ENCODE results near the gene EXOC6.

Gene EXOC6

DNA sequence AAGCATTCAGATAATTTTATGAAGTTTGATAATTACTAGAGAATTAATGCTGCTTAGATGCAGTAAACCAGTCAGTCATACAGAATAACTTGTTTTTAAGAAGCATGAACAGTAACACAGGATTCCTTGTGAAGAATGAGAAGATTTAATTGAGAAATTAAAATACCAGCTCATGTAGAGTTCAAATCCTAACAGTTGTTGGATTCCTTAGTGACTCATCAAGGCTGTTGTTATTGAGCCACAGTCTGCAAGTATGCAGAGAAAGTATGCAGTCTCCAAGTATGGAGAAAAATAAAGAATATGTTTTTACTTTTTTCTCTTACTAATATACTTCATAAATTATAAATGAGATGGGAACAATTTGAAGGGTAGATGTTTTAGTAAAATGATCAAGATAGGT, 182.1 kb downstream of the EXOC6 start:
- no peak for DNase-seq

DNA sequence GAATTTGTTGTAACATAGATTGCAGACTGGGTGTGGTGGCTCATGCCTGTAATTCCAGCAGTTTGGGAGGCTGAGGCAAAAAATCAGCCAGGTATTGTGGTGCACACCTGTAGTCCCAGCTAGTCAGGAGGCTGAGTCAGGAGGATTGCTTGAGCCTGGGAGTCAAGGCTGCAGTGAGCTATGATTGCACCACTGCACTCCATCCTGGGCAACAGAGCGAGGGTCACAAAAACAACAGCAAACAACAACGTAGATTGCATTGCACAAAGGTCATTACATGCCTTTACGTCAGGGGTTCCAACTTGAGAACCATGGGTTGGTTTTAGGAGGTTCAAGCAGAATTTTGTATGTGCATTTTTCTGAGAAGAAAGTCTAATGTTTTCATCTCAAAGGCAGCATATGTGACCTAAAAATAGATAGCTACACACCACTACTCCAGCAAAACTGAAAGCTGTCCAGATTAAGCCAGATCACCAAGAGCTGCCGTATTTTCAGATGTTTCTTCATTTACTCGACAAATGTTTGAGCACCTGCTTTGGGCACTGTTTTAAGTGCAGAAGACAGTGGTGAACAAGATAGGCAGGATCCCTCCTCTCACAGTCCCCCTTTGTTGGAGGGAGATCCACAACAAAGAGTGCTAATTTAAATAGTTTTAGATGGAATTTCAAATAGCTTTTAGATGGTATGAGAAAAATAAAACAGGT, 183.9 kb downstream of the EXOC6 start:
- DNase-seq, result no peak

DNA sequence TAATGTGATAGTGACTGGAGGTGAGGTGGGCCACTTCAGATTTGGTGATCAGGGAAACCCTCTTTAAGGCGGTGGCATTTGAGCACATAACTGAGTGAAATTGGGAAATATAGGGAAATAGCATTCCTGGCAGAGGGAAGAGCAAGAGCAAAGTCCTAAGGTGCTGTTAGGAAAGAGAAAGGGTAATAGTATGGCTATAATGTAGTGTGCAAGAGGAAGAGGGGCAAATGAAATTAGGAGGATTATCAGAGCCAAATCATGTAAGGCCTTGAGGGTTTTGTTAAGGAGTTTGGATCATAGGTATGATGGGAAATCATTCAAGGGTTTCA, 184.5 kb downstream of the EXOC6 start:
- DNase-seq, result no peak

DNA sequence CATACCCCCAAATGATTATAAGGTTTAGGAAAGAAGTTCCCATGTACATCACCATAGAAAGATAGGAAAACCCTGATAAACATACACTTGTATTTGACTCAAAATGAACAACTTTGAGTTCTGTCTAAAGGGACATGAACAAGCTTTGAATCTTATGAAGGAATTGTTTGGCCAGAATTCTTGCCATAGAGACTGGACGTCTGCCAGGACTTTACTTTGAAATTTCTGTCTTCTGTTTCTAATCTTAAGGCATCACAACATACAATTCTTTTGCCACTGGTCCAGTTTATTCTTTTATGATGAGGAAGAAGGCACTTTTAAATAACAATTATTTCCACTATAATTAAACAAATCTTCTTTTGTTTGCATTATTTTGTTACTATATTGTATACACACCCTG, 186.1 kb downstream of the EXOC6 start:
- DNase-seq, result no peak

DNA sequence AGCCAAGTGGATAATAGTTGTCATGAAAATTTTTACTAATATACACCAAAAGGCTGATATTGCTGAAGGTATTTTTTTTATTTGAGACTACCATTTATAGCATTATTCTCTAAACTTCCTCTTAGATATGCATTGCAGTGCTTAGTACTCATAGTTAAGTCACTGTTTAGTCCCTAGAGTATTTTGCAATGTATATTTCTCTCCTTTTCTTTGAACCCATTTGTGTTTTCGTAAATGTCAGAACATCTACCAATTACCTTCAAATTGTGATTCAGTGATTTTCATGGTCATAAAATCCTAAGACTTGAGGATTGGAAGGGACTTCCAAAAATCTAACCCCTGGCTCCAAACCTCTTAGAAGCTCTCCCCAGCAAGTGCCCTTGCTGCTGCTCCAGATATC, 190.8 kb downstream of the EXOC6 start:
- DNase-seq, result no peak

DNA sequence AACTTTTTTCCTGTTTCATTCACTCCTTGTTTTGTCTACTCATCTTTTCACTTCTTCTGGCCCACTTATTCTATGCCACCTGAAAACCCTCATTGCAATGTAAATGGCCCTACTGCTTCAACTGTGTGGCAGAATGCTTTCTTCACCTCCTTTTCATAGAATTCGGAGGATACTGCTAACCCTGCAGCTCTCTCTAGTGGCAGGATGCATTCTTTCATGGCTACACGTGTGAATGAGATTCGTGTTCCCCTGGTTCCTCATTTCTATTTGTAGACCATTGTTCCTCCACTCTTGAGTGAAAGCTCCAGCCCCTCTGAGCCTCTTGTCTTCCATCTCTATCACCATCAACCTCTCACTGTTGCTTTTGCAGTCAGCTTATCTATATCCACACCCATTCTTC, 191.4 kb downstream of the EXOC6 start:
- DNase-seq, result no peak

DNA sequence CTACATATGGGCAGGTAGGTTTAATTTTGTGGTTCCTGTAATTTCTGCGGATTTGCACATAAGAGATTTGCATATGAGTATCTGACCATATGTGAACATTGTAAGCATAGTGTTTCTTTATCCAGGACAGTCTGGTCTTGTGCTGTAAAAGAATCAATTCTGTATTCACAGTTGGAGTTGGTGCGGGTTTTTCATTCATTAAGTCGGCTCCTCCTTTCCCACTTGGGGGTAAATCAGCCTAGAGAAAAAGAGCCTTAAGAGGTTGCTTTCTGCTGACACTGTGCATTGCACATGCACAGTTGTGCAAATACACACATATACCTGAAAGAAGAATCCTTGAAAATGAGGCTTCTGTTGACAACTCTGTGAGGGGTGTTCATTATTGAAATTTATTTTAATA, 206.2 kb downstream of the EXOC6 start:
- DNase-seq, result no peak

DNA sequence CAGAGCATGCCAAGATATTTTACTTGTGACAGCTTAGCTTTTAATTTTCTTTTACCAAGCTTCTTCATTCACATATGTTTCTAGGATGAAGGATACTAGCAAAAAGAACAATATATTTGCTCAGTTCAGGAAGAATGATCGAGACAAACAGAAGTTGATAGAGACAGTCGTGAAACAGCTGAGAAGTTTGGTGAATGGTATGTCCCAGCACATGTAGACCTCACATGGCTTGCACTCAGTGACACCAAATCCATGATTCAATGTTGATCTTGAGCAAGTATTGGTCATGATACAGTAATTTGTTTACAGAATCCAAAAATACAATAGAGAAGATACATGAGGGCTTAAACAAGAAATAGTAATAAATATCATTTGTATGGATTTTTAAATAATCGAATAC, 209.8 kb downstream of the EXOC6 start:
- no peak for DNase-seq

DNA sequence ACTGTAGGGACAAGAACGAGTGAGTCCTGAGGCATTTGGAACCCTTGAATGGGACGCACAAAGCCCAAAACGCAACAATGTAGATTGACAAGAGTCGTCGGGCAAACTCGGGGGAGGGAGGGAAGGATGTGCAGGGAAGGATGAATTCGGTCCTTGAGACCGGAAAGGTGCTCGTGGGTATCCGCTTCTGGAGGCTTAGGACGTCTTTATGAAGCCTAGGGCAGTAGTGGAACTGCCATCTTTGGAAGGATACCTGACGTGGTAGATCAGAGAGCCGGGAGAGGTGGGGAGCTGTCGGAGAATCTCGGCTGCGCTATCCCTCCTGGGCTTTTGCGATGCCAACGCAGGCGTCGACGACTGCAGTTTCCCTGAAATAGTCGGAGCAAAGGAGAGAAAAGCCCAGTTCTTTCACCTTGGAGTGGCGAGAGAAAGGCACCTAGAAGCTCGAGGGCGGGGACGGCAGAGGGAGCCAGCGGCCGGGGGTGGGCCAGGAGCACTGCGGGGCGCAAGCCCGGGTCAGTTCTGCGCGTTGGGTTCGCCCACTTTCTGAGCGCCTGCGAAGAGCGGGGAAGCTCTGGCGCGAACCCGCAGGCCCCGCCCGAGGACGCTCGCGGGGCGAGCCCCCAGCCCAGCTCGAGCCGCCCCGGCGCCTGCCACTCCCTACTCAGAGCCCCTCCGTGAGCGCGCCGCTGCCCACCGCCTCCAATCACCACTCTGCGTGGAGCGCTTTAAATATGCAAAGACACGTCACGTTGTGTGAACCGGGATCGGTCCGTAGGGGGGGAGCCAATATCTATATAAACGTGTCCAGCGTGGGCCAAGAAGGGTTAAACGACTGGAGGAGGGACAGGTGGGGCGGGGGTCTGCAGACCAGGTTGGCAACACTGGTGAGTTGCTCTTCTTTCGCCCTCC, 211.9 kb downstream of the EXOC6 start, which contains the start of gene CYP26C1:
TSS of gene CYP26C1 (plus strand) at position 824 of the 912 bp plus-strand sequence. CDS start 466 bp downstream, outside the sequence.
- no peak for DNase-seq

DNA sequence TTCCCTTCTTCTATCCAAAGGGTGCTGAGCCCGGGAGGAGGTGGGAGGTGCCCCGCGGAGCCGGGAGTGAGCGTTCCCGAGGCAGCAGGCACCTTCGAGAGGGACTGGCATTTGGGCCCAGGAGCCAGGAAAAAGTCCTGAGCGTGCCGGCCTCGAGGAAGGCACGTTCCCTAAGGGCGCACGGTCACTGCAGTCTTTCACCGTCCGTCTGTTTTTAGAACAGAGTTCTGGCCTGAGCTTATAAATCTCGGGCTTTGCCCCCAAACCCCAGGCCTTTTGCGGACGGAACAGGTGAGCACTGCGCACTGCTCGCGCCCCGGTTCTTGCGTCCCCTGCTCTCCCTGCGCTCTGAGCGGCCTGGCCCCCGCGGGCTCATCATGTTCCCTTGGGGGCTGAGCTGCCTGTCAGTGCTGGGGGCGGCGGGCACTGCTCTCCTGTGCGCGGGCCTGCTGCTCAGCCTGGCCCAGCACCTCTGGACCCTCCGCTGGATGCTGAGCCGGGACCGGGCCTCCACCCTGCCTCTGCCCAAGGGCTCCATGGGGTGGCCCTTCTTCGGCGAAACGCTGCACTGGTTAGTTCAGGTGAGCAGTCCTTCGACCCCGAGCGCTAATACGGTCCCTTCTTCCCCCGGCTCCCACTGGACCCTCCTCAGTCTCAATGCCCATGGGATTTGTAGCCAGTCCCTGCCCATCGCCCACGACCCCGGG, 212.7 kb downstream of the EXOC6 start:
- no peak for DNase-seq

DNA sequence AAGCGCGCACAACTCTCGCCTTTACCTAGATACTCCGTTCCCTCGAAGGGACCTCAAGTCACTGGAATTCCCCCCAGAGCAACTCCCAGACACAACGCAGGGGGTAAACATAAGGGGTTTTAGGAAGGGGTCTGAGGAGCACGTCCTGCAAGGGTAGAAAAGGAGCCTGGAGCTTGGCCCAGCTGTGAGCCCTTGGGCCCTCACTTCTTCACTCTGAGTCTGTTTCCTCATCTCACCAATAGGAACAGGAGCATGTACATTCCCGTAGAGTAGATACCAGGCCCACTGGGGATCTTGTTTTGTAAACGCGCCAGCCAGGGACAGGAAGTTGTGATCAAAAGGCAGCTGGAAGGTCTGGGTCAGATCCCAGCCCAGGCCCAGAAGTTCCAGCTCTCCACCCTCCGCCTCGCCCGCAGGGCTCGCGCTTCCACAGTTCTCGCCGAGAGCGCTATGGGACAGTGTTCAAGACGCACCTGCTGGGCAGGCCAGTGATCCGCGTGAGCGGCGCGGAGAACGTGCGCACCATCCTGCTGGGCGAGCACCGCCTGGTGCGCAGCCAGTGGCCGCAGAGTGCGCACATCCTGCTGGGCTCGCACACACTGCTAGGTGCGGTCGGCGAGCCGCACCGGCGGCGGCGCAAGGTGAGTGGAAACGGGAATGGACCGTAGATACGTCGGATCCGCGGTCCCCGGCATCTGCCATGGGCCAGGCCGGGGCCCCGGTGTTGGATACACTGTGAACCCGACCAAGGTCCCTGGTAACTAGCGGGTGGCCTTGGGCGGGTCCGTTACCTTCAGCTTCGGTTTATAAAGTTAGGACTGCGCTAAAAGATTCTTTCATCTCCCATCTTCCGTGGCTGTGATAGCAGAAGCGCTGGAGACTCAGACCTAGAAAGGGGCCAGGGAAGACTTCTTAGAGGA, 213.5 kb downstream of the EXOC6 start:
- DNase-seq, result no peak

DNA sequence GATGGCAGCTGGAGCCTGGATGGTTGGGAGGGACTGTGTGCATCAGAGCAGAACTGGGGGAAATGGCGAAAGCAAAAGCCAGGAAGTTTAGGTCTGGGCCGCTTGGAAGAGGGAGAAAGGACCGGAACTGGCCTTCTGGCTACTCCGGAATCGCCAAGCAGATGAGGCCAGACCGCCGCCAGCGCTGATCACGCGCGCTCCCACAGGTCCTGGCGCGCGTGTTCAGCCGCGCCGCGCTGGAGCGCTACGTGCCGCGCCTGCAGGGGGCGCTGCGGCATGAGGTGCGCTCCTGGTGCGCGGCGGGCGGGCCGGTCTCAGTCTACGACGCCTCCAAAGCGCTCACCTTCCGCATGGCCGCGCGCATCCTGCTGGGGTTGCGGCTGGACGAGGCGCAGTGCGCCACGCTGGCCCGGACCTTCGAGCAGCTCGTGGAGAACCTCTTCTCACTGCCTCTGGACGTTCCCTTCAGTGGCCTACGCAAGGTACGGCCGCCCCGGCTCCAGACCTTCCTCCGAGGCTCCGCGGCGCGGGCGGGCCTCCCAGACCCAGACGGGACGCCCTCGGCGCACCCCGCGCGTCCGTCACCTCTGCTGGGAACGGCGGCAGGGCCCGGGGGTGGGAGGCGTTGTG, 214.3 kb downstream of the EXOC6 start:
- peak in 1 of 2 donors; percentile 24 for DNase-seq

DNA sequence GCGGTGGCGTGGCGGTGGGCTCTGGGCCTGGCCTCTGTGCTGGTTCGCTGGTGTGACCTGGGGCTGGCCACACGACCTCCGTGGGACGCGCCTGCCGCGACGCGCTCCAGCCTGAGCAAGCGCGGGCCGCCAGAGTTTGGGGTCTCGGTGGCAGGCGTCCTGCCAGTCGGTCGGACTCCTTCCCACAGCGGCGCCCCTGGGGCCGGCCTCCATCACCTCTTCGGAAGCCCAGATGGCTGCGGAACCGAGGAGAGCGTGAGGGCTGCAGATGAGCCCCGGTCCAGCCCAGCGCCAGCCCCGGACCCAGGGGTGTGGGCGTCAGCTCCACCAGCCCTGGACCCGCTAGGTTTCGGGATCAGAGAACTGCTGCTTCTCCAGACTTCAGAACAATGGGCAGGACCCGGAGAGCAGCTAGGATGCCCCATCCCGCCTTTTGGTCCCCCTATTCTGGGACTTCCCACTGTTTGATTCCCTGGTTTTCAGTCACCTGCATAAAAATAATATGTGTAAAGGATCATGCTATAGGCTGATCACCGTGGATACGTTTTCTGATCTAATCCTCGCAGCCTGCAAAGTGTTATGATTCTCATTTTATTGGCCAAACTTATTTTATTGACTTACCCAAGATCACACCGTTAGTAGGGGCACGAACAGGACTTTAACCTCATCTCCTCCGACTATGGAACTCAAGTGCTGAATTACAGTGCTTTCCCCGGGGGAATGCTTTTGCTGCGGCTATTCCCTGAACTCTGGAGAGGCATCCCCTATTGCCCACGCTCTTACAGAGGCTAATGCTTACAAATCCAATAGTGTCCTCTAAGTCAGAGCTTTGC, 215.0 kb downstream of the EXOC6 start:
- no peak for DNase-seq

DNA sequence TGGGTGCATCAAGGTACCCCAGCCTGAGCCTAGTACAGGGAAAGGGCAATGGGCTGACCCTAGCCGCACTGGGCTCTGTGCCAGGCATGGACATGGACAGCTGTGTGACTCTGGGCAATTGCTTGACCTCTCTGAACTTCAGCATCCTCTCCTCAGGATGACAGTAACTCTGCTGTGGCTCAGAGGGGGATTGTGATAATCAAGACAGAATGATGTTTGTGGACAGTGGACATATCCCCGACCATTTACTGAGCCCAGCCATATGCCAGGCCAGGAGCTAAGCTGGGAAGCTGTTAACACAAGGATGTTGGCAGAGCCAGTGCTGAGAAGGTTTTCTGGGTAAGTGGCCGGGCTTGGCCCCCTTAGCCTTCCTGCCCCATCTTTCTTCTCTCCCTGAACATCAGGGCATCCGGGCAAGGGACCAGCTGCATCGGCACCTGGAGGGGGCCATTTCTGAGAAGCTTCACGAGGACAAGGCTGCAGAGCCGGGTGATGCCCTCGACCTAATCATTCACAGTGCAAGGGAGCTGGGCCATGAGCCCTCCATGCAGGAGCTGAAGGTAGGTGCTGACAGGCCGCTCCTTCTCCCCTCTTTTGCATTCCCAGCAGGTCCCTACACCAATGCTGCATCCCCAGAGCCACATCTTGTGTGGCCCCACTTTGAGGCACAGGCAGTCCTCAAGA, 215.8 kb downstream of the EXOC6 start:
- DNase-seq, result no peak

DNA sequence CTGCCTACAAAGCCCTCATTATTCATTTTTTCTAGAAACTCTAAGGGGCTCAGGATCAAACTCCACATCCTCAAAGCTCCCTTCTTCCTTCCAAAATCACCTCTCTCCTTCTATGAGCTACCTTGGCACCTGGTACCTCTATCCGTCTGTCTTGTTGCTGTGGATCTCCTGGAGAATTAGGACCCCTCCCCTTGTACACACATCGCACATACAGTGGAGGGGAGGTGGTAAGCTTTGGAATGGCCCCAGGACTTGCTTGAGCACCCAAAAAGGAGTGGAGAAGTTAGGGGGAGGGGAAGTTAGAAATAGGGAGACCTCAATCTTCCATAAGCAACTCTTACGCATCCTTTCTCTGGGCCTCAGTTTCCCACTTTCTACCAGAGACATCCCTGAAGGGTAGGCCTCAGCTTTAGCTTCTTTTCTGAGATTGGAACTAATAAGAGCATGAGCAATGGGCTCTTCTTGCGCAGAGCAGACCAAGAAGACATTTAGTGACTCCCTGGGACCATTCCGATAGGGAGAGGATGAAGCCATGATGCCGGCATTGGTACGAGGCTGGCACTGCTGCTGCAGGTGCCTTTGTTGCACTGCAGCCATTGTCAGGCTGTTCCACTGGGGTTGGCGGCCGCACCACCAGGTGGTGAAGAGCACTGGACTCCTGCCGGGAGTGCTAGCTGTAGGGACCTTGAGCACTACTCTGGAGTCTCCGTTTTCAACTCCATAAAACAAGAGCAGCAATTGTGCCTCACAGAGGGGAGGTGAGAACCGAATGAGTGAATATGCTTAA, 216.7 kb downstream of the EXOC6 start:
- no peak for DNase-seq

DNA sequence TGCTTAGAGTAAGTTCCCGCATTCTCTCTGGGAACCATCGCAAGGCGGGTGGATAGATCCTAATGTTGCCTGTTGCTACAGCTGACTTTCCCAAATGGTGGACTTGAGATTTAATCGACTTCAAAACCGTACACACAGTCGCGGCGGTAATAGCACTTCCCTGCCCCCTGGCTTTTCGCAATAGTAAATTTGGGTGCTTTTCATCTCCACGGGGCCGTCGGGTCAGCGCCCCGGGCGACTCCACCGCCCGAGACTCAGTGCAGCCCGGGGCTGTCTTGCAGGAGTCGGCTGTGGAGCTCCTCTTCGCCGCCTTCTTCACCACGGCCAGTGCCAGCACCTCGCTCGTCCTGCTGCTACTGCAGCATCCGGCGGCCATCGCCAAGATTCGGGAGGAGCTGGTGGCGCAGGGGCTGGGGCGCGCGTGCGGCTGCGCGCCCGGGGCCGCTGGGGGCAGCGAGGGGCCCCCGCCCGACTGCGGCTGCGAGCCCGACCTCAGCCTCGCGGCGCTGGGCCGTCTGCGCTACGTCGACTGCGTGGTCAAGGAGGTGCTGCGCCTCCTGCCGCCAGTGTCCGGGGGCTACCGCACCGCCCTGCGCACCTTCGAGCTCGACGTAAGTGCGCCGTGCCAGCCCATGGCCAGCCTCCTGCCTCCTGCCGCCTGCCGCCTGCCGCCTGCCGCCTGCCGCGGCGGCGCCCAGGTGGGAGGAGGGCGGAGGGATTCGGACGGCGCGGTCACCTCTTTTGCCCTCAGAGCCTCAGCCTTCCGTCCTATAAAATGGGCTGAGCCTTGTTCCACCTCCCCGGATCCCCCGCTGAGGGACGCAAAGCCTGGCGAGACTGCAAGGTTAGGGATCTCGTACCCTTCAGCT, 217.6 kb downstream of the EXOC6 start:
- no peak for DNase-seq

DNA sequence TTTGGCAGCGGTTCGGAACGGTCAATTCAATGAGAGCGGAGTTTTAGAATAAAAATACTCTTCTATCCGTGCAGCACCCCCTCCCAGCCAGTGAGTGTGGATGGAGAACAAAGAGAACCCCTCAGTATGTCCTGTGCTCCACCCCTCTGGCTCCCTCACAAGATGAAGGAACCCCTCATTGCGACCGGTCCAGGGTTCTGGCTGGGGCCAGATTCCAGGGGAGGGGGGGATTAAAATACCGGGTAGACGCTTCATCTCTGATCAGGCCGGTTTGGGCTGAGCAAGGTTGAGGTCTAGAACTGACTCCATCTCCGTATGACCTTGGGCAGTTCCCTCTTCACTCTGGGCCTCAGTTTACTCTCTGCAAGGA, 218.2 kb downstream of the EXOC6 start:
- no peak for DNase-seq

Measured in CD4-positive, alpha-beta T cell treated with Interleukin-1 beta for 1 hour (primary cell).